Trophoblast cell (in vitro differentiated cells and primary cell): Measurements from ENCODE around the gene LRR1.

Experiments used
- DNase-seq, 2 donors: peaks; one replicate each; pipeline ENCODE4 v3.0.0-alpha.2; 2016
- H2AFZ ChIP-seq: 2 replicates; pipeline ENCODE4 v1.6.1; 2013; ENCODE audit warnings: low read length, moderate library complexity, mild to moderate bottlenecking; ENCODE audit not compliant: insufficient read depth, poor library complexity
- H2AK5ac ChIP-seq: 2 replicates; pipeline ENCODE4 v1.6.1; 2013; ENCODE audit warnings: mild to moderate bottlenecking, low read length
- H2BK120ac ChIP-seq: 2 replicates; pipeline ENCODE4 v1.6.1; 2013; ENCODE audit warnings: low read length, mild to moderate bottlenecking, moderate library complexity; ENCODE audit not compliant: insufficient read depth, poor library complexity
- H2BK12ac ChIP-seq: 2 replicates; pipeline ENCODE4 v1.6.1; 2013; ENCODE audit warnings: mild to moderate bottlenecking, low read length, moderate library complexity
- H2BK5ac ChIP-seq: 2 replicates; pipeline ENCODE4 v1.6.1; 2013; ENCODE audit warnings: low read length, low read depth, moderate library complexity, mild to moderate bottlenecking; ENCODE audit not compliant: poor library complexity
- H3K14ac ChIP-seq: 2 replicates; pipeline ENCODE4 v1.6.1; 2013; ENCODE audit warnings: mild to moderate bottlenecking, low read length
- H3K18ac ChIP-seq: 2 replicates; pipeline ENCODE4 v1.6.1; 2013; ENCODE audit warnings: mild to moderate bottlenecking, low read length
- H3K23ac ChIP-seq: 2 replicates; pipeline ENCODE4 v1.6.1; 2013; ENCODE audit warnings: low read length
- H3K27ac ChIP-seq: 2 replicates; pipeline ENCODE4 v1.5.1; 2013; ENCODE audit warnings: low read depth, mild to moderate bottlenecking, inconsistent platforms, low read length, moderate library complexity
- H3K27me3 ChIP-seq: 2 replicates; pipeline ENCODE4 v1.6.1; 2013; ENCODE audit warnings: inconsistent platforms, mild to moderate bottlenecking, low read length, moderate library complexity; ENCODE audit not compliant: insufficient read depth
- H3K36me3 ChIP-seq, 2 experiments: 1 replicate in 1 of 2; 2 replicates in 1 of 2; pipeline ENCODE4 v1.6.1; 2013; ENCODE audit warnings: low read length in 2 of 2, mild to moderate bottlenecking in 2 of 2, moderate library complexity in 1 of 2; ENCODE audit not compliant: insufficient read depth in 2 of 2, control insufficient read depth in 1 of 2
- H3K4ac ChIP-seq: 2 replicates; pipeline ENCODE4 v1.6.1; 2013; ENCODE audit warnings: low read depth, mild to moderate bottlenecking, low read length, moderate library complexity
- H3K4me1 ChIP-seq, 2 experiments: 1 replicate in 1 of 2; 2 replicates in 1 of 2; pipeline ENCODE4 v1.6.1; 2013; ENCODE audit warnings: low read length in 2 of 2, mild to moderate bottlenecking in 2 of 2, moderate library complexity in 1 of 2; ENCODE audit not compliant: insufficient read depth in 2 of 2, control insufficient read depth in 1 of 2
- H3K4me2 ChIP-seq: 2 replicates; pipeline ENCODE4 v1.6.1; 2013; ENCODE audit warnings: inconsistent platforms, mild to moderate bottlenecking, low read length, moderate library complexity
- H3K4me3 ChIP-seq: 2 replicates; pipeline ENCODE4 v1.5.1; 2013; ENCODE audit warnings: mild to moderate bottlenecking, low read depth, low read length, inconsistent platforms
- H3K79me1 ChIP-seq: one replicate; pipeline ENCODE4 v1.6.1; 2013; ENCODE audit warnings: low read length
- H3K79me2 ChIP-seq: 2 replicates; pipeline ENCODE4 v1.6.1; 2013; ENCODE audit warnings: low read length, mild to moderate bottlenecking; ENCODE audit not compliant: control insufficient read depth, insufficient read depth, poor library complexity
- H3K9ac ChIP-seq: 2 replicates; pipeline ENCODE4 v1.6.1; 2013; ENCODE audit warnings: mild to moderate bottlenecking, low read length
- H3K9me3 ChIP-seq: 2 replicates; pipeline ENCODE4 v1.6.1; 2013; ENCODE audit warnings: low read depth, mild to moderate bottlenecking, control low read depth, inconsistent platforms, low read length; ENCODE audit not compliant: insufficient read depth
- H4K12ac ChIP-seq: 2 replicates; pipeline ENCODE4 v1.6.1; 2013; ENCODE audit warnings: low read depth, mild to moderate bottlenecking, low read length, moderate library complexity
- H4K8ac ChIP-seq: 2 replicates; pipeline ENCODE4 v1.6.1; 2013; ENCODE audit warnings: low read depth, mild to moderate bottlenecking, low read length, moderate library complexity
- H4K91ac ChIP-seq: one replicate; pipeline ENCODE4 v1.6.1; 2013; ENCODE audit warnings: low read depth, mild to moderate bottlenecking, low read length, moderate library complexity
- WGBS: extraction: QIAGEN DNeasy Blood & Tissue Kit; methylation state at CpG from one replicate; pipeline ENCODE4 v1.1.7; 2013; ENCODE audit warnings: missing lambda C conversion rate; ENCODE audit not compliant: insufficient read length, insufficient coverage; ENCODE audit errors: extremely low coverage; 5-methylcytosine and 5-hydroxymethylcytosine counted together

The LRR1 gene

DNA sequence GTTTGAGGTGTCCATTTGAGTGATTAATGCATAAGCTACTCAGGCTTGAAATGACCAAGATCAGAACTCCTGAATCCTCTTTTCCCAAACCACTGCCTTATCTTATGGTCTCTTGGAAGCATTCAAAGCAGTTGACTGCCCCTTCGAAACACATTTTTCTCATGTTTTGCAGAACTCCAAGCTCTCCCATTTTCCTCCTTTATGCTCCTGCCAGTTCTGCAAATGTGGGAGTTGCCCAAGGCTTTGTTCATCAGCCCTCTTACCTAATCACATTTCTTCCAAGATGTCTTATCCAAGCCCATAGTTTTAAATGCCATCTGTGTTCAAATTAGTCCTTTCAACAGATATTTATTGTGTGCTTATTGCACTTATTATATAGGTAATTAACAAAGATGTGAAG lies 38.1 kb downstream of the LRR1 start:
- H2AK5ac ChIP-seq = no peak overlapping the region
- WGBS = no CpG with 5 or more reads among the region's 1 CpG

GRCh38 chr14:49637534-49638078 lies 38.9 kb downstream of the LRR1 start:
- Histone ChIP-seq H3K4ac (no peak overlapping the region), H3K18ac (no peak overlapping the region), H4K12ac (no peak overlapping the region), H3K79me1 (peaks cover 16% of the 10 kb centered on the region), H2BK120ac (no peak overlapping the region), H3K27ac (no peak overlapping the region), H4K91ac (no peak overlapping the region), H3K27me3 (no peaks in the 10 kb centered on the region), H3K23ac (no peak overlapping the region), H3K79me2 (peaks cover 15% of the 10 kb centered on the region), H3K4me2 (no peak overlapping the region), H2AFZ (no peak overlapping the region), H3K9me3 (no peaks in the 10 kb centered on the region), H3K4me1 (no peaks in the 10 kb centered on the region), H3K9ac (no peak overlapping the region), H2BK12ac (no peak overlapping the region), H2BK5ac (no peak overlapping the region), H3K36me3 (peaks cover 1 to 10% of the 10 kb centered on the region in 2 experiments), H3K14ac (no peak overlapping the region), H4K8ac (no peak overlapping the region), H2AK5ac (no peak overlapping the region), H3K4me3 (no peak overlapping the region)
- WGBS = no CpG with 5 or more reads among the region's 3 CpGs
- DNase-seq = no peak

More for the DNA sequence above, 38.1 kb downstream of the LRR1 start:
- Histone ChIP-seq H3K23ac (no peak overlapping the region), H3K27ac (no peak overlapping the region), H3K18ac (no peak overlapping the region), H3K79me1 (peaks cover 16% of the 10 kb centered on the region), H3K79me2 (peaks cover 15% of the 10 kb centered on the region), H2BK12ac (no peak overlapping the region), H3K4ac (no peak overlapping the region), H3K4me3 (no peak overlapping the region), H4K12ac (no peak overlapping the region), H3K14ac (no peak overlapping the region), H4K91ac (no peak overlapping the region), H2BK5ac (no peak overlapping the region), H3K4me2 (no peak overlapping the region), H2BK120ac (no peak overlapping the region), H3K36me3 (peaks cover 1 to 10% of the 10 kb centered on the region in 2 experiments), H3K9ac (no peak overlapping the region), H2AFZ (no peak overlapping the region), H3K9me3 (no peaks in the 10 kb centered on the region), H3K27me3 (no peaks in the 10 kb centered on the region), H3K4me1 (no peaks in the 10 kb centered on the region), H4K8ac (no peak overlapping the region)
- peak; percentile 16 to 38 for DNase-seq

- no peak overlapping the region for H2BK5ac ChIP-seq
- no peak overlapping the region for H3K14ac ChIP-seq
- H3K79me2 ChIP-seq = no peaks in the 10 kb centered on the region
- no peak overlapping the region for H3K4ac ChIP-seq
- no peaks in the 10 kb centered on the region for H3K4me1 ChIP-seq
- H3K27me3 ChIP-seq = no peaks in the 10 kb centered on the region
- no peak overlapping the region for H3K23ac ChIP-seq
- no peak overlapping the region for H2BK12ac ChIP-seq
- peaks cover 3 to 12% of the 10 kb centered on the region in 2 experiments for H3K36me3 ChIP-seq
- no CpG with 5 or more reads among the region's 7 CpGs for WGBS
- H2AFZ ChIP-seq = no peak overlapping the region
- no peak overlapping the region for H4K12ac ChIP-seq
- no peak overlapping the region for H2AK5ac ChIP-seq
- no peaks in the 10 kb centered on the region for H3K79me1 ChIP-seq
- DNase-seq = no peak
- no peak overlapping the region for H4K8ac ChIP-seq
- no peak overlapping the region for H3K4me3 ChIP-seq
- no peaks in the 10 kb centered on the region for H3K9me3 ChIP-seq
- H3K27ac ChIP-seq = no peak overlapping the region
- no peak overlapping the region for H4K91ac ChIP-seq
- no peak overlapping the region for H3K4me2 ChIP-seq
- H2BK120ac ChIP-seq = no peak overlapping the region
- H3K9ac ChIP-seq = no peak overlapping the region
- H3K18ac ChIP-seq = no peak overlapping the region
Observed at GRCh38 chr14:49640540-49641417, 42.0 kb downstream of the LRR1 start.

DNA sequence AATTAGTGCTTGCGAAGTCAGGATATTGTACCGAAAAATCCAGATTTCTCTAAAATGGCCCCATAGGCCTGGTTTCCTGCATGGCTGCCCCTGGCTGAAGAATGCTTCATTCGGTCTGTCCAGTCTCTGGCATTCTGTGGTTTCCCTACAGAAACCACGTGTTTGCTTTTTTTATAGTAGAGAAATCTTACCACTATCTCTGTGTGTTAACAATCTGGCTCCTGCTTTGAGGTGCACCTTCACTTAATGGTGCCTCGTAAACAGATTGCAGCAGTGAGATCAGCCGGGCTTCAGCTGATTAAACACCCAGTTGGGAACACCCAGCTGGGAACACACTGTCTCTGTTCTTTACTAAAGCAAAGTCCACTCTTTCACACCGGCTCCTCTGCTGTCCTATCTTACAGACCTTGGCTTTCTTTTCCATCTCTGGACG lies 43.0 kb downstream of the LRR1 start:
- H2AK5ac ChIP-seq = no peak overlapping the region
- no peak overlapping the region for H3K4ac ChIP-seq
- no peak overlapping the region for H4K8ac ChIP-seq
- no peak overlapping the region for H3K14ac ChIP-seq
- H3K4me1 ChIP-seq = no peaks in the 10 kb centered on the region
- H3K23ac ChIP-seq = no peak overlapping the region
- no peak for DNase-seq
- no peaks in the 10 kb centered on the region for H3K79me2 ChIP-seq
- H2AFZ ChIP-seq = no peak overlapping the region
- WGBS = no CpG with 5 or more reads among the region's 8 CpGs
- no peak overlapping the region for H3K18ac ChIP-seq
- H3K27ac ChIP-seq = no peak overlapping the region
- H2BK12ac ChIP-seq = no peak overlapping the region
- H2BK120ac ChIP-seq = no peak overlapping the region
- H4K12ac ChIP-seq = no peak overlapping the region
- H3K79me1 ChIP-seq = no peaks in the 10 kb centered on the region
- H3K27me3 ChIP-seq = no peaks in the 10 kb centered on the region
- peaks cover 3 to 12% of the 10 kb centered on the region in 2 experiments for H3K36me3 ChIP-seq
- H3K9me3 ChIP-seq = no peaks in the 10 kb centered on the region
- H4K91ac ChIP-seq = no peak overlapping the region
- H3K4me2 ChIP-seq = no peak overlapping the region
- H3K9ac ChIP-seq = no peak overlapping the region
- H2BK5ac ChIP-seq = no peak overlapping the region
- H3K4me3 ChIP-seq = no peak overlapping the region
